Colonic mucosa (tissue), 4 donors: ENCODE measurements around the gene SRCIN1. TPM values are rescaled to one million over a fixed set of nuclear protein-coding genes. Genes with fewer than 3 reads are reported as not detected.

Experiments
- DNase-seq: peaks from one replicate; pipeline ENCODE4 v3.0.0-alpha.2; 2020
- H3K27ac ChIP-seq: fragments of 200-600 bp; one replicate; pipeline ENCODE4 v1.8.0; 2021
- H3K27me3 ChIP-seq: fragments of 200-600 bp; one replicate; pipeline ENCODE4 v1.8.0; 2021
- H3K36me3 ChIP-seq: fragments of 200-600 bp; one replicate; pipeline ENCODE4 v1.8.0; 2021
- H3K4me1 ChIP-seq: fragments of 200-600 bp; one replicate; pipeline ENCODE4 v1.8.0; 2021; ENCODE audit warnings: mild to moderate bottlenecking
- H3K4me3 ChIP-seq: fragments of 200-600 bp; one replicate; pipeline ENCODE4 v1.8.0; 2021
- H3K9ac ChIP-seq, 2 donors: one replicate each; pipeline ENCODE4 v1.7.0; 2013; ENCODE audit warnings: control low read depth in 2 of 2, low read depth in 2 of 2, low read length in 2 of 2
- H3K9me3 ChIP-seq: fragments of 200-600 bp; one replicate; pipeline ENCODE4 v1.8.0; 2021
- intact Hi-C: fragments of 100-400 bp; cut with DNase I; formaldehyde crosslinking; loops from one replicate; pipeline ENCODE4 v1.14.1; 2022
- total RNA-seq, 2 donors: library from RNA; stranded (reverse); fragmentation: NEBNext Ultra II Directional in 1 of 2; extraction: Animal tissue kit (Norgen Biotek cat#: 25700) in 1 of 2; gene quantifications; one replicate each; pipeline ENCODE4 v1.2.1, GENCODE V29; 2021
- TF ChIP-seq, protein P1 (sequence below): fragments of 200-600 bp; IDR thresholded peaks from one replicate; pipeline ENCODE4 v1.8.0; 2022; ENCODE audit warnings: antibody characterized with exemption, mild to moderate bottlenecking
- donor health status: healthy.
- donor health status: DM: no; HTN: no; CAD: no.
- donor health status: DM: no; HTN: no; CAD: no.

Gene SRCIN1
- total RNA-seq, 2 donors from 2014 or later: 1.1 to 4.2 TPM

DNA sequence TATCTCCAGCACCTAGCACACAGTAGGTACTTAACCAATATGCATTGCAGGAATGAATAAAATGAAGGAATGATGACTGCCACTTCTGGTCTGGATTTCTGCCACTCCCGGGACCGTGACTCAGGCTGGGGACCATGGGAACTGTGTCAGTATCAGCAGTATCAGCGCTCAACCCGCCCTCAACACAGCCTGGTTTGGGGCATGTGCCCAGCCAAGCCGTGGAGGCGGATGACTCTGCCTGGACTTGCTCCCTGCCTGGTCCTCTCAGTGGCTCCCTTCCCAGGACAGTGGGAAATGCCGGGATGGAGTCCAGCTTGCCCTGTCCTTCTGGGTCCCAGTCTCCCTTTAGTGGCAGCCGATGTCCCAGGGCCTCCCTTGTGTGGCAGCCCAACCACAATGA lies 55.1 kb downstream of the SRCIN1 start:
- H3K27me3 ChIP-seq: no peaks in the 10 kb centered on the region
- intact Hi-C loops: no loop called here
- no peak overlapping the region for H3K27ac ChIP-seq
- no peaks in the 10 kb centered on the region for H3K4me1 ChIP-seq
- no peak overlapping the region for H3K9ac ChIP-seq
- TF ChIP-seq, protein P1, sequence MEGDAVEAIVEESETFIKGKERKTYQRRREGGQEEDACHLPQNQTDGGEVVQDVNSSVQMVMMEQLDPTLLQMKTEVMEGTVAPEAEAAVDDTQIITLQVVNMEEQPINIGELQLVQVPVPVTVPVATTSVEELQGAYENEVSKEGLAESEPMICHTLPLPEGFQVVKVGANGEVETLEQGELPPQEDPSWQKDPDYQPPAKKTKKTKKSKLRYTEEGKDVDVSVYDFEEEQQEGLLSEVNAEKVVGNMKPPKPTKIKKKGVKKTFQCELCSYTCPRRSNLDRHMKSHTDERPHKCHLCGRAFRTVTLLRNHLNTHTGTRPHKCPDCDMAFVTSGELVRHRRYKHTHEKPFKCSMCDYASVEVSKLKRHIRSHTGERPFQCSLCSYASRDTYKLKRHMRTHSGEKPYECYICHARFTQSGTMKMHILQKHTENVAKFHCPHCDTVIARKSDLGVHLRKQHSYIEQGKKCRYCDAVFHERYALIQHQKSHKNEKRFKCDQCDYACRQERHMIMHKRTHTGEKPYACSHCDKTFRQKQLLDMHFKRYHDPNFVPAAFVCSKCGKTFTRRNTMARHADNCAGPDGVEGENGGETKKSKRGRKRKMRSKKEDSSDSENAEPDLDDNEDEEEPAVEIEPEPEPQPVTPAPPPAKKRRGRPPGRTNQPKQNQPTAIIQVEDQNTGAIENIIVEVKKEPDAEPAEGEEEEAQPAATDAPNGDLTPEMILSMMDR: no peak
- no peaks in the 10 kb centered on the region for H3K36me3 ChIP-seq
- H3K4me3 ChIP-seq: no peak overlapping the region
- DNase-seq: no peak
- no peaks in the 10 kb centered on the region for H3K9me3 ChIP-seq

DNA sequence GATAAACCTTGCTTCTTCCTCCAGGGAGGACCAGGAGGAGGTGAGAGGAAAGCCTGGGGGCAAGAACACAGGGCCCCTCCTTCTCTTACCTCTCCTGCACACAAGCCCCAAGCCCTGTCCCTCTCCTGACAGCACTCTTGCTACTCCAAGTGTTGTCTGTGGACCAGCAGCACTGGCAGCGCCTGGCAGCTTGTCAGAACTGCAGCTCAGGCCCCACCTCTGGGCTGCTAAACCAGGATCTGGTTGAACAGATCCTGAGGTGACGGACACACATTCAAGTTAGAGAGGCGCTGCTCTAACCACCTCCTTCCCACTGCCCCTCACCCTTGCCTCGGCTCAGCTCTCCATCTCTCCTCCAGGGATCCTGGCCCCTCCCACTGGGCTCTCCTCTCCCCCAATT lies 56.5 kb downstream of the SRCIN1 start:
- no peak overlapping the region for H3K27ac ChIP-seq
- intact Hi-C loops: no loop called here
- H3K27me3 ChIP-seq: no peaks in the 10 kb centered on the region
- H3K9me3 ChIP-seq: no peaks in the 10 kb centered on the region
- no peaks in the 10 kb centered on the region for H3K36me3 ChIP-seq
- no peak for DNase-seq
- H3K9ac ChIP-seq: no peak overlapping the region
- no peaks in the 10 kb centered on the region for H3K4me1 ChIP-seq
- TF ChIP-seq, protein P1: no peak
- H3K4me3 ChIP-seq: no peak overlapping the region

DNA sequence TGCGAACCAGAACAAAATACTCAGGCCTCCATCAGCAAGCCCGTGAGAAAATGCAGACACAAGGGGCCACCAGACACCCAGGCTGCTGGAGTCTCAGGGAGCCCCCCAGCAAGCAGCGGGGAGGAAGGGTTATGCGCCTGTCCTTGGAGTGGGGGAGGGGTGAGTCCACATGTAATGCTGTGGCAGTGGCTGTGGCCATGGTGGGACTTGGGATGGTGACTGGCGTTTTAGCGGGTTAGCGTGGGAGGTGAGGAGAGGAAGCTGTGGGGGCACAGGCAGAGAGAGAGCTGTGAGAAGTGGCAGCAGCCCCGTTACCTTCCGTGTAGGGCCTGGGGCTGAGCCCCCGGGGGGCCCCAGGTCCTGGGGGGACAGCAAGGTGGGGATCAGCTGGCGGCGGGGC lies 58.3 kb downstream of the SRCIN1 start:
- intact Hi-C loops: no loop called here
- H3K4me3 ChIP-seq: no peak overlapping the region

DNA sequence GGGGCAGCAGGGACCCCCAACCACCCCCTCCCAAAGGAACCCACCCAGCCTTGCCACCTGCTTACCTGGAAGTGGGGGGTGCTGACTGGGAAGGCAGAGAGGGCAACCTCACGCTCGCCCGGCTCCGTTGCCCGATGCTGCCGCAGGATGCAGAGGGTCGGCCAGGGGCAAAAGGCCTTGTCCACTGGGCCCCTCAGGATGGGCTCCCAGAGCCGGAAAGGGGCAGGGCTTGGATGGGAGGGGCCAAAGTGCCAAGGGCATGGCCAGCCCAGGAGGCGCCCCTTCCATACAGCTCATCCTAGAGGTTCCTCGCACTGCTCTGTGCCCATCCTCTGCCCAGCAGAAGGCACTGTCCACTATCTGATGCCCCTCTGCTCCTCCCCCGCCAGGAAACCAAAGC lies 59.4 kb downstream of the SRCIN1 start:
- H3K9ac ChIP-seq: no peak overlapping the region
- intact Hi-C loops: no loop called here
- H3K4me3 ChIP-seq: no peak overlapping the region
- no peaks in the 10 kb centered on the region for H3K27me3 ChIP-seq
- H3K4me1 ChIP-seq: no peaks in the 10 kb centered on the region
- DNase-seq: no peak
- no peaks in the 10 kb centered on the region for H3K9me3 ChIP-seq
- no peak overlapping the region for H3K27ac ChIP-seq
- TF ChIP-seq, protein P1: no peak
- H3K36me3 ChIP-seq: no peaks in the 10 kb centered on the region

More for the DNA sequence above, 58.3 kb downstream of the SRCIN1 start:
- H3K27me3 ChIP-seq: no peaks in the 10 kb centered on the region
- DNase-seq: no peak
- H3K4me1 ChIP-seq: no peaks in the 10 kb centered on the region
- no peaks in the 10 kb centered on the region for H3K9me3 ChIP-seq
- TF ChIP-seq, protein P1: no peak
- no peak overlapping the region for H3K27ac ChIP-seq
- no peak overlapping the region for H3K9ac ChIP-seq
- no peaks in the 10 kb centered on the region for H3K36me3 ChIP-seq

DNA sequence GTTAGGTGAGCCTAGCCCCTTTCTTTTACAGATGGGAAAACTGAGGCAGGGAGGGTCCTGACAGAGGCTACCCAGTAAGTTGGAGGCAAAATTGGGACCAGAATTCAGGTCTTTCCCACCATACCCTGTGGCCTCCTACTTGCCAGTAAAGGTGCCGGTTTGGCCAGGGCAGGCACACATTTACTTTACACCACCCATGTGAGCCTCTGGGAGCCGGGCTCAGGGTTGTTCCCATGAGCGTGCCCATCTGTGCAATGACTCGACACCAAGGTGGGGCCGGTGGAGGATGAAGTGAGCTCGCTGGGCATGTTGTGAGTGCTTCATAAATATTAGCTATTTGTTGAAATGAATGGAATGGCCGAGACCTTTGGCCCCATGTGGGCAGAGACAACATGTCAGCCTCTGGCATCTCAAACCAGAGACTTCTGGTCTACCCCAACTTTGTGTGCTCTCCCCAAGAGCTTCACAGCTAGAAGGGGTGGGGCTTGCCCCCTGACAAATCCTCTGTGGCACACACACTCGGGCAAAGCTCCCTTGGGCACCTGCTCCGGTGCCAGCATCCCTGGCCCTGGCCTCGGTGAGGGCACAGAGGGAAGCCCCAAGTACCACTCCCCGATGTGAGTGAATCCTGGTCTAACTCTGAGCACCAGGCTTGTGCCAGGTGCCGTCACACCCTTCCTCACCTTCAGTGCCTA lies 60.1 kb downstream of the SRCIN1 start:
- intact Hi-C loops: no loop called here
- no peak overlapping the region for H3K9ac ChIP-seq
- no peak overlapping the region for H3K27ac ChIP-seq
- H3K4me3 ChIP-seq: no peak overlapping the region
- H3K4me1 ChIP-seq: no peaks in the 10 kb centered on the region
- TF ChIP-seq, protein P1: no peak
- no peak for DNase-seq
- no peaks in the 10 kb centered on the region for H3K27me3 ChIP-seq
- no peaks in the 10 kb centered on the region for H3K36me3 ChIP-seq
- no peaks in the 10 kb centered on the region for H3K9me3 ChIP-seq
